Measurements from ENCODE around the gene ADPRHL1. TPM values are rescaled to one million over a fixed set of nuclear protein-coding genes. Genes with fewer than 3 reads are reported as not detected.

ADPRHL1 gene
- polyA plus RNA-seq, 3 donors, result 0.15 to 0.52 (median 0.27) TPM

DNA sequence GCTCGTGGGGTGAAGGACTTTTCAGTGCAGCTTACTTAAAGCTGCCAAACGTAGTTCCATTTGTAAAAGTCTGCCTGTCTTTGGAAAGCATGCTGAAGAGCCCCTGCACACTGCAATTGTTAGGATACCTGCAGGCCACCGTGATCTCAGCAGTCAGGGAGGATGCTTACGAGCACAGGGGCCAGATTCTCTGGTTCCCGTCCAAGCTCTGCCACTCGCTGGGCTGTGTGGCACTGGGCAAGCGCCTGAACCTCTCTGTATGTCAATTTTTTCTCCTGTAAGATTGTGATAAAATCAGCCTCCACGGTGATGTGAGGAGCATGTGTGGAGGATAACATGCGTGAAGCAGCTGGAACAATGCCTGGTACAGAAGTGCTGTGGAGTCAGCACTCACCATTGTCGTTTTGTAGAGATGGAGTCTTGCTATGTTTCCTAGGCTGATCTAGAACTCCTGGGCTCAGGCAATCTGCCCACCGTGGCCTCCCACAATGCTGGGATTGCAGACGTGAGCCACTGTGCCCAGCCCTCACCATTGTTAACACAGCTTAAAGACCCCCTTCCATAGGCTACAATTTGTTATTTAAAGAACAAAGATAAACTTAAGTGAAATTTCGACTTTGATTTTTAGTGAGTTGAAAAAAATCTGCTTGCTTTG is 3.5 kb downstream of the ADPRHL1 start:
- no peaks in the 10 kb centered on the region for H3K27me3 ChIP-seq (ENCODE audit: control insufficient read depth in 2 of 2, insufficient read depth in 2 of 2, low read length in 2 of 2)
- Mint-ChIP-seq H3K36me3 (peaks cover 12 to 27% of the 10 kb centered on the region in 2 donors), H3K4me1 (no peaks in the 10 kb centered on the region), H3K27ac (peak overlapping the region in 3 of 7 donors; percentile 9 to 50 (median 40)), H3K9me3 (peaks cover 0 to 11% (median 3%) of the 10 kb centered on the region in 7 donors), H3K4me3 (no peak overlapping the region), H3K27me3 (ENCODE audit: low read depth in 3 of 3) (peaks cover 0 to 4% (median 0%) of the 10 kb centered on the region in 3 donors)
- H2AFZ ChIP-seq (ENCODE audit: insufficient read depth, low read depth, low read length, poor library complexity, severe bottlenecking), result no peak overlapping the region
- TF ChIP-seq, protein P1, sequence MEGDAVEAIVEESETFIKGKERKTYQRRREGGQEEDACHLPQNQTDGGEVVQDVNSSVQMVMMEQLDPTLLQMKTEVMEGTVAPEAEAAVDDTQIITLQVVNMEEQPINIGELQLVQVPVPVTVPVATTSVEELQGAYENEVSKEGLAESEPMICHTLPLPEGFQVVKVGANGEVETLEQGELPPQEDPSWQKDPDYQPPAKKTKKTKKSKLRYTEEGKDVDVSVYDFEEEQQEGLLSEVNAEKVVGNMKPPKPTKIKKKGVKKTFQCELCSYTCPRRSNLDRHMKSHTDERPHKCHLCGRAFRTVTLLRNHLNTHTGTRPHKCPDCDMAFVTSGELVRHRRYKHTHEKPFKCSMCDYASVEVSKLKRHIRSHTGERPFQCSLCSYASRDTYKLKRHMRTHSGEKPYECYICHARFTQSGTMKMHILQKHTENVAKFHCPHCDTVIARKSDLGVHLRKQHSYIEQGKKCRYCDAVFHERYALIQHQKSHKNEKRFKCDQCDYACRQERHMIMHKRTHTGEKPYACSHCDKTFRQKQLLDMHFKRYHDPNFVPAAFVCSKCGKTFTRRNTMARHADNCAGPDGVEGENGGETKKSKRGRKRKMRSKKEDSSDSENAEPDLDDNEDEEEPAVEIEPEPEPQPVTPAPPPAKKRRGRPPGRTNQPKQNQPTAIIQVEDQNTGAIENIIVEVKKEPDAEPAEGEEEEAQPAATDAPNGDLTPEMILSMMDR (IDR thresholded peaks at IDR 0.05), result no peak
- DNase-seq, result no peak
- H3K9ac ChIP-seq (ENCODE audit: insufficient read depth, low read length, poor library complexity, severe bottlenecking), result no peak overlapping the region
- no peak overlapping the region for H3K4me2 ChIP-seq (replicated peaks; ENCODE audit: extremely low read depth, low read length, poor library complexity, severe bottlenecking)
- no peak overlapping the region for H3K27ac ChIP-seq (ENCODE audit: low read depth in 1 of 2, low read length in 2 of 2)
- H3K9me3 ChIP-seq (replicated peaks in 1 of 2; ENCODE audit: control insufficient read depth in 1 of 2, insufficient read depth in 1 of 2, low read length in 2 of 2), result peaks cover 0 to 4% of the 10 kb centered on the region in 2 donors
- 95% methylated on average over 9 of the region's 13 CpGs for WGBS (ENCODE audit: insufficient coverage)
- peaks cover 6 to 20% of the 10 kb centered on the region in 2 donors for H3K36me3 ChIP-seq (replicated peaks in 1 of 2; ENCODE audit: control insufficient read depth in 1 of 2, insufficient read depth in 2 of 2, low read length in 2 of 2)
- no peaks in the 10 kb centered on the region for H3K79me2 ChIP-seq (ENCODE audit: insufficient read depth, low read length)
- no peaks in the 10 kb centered on the region for H4K20me1 ChIP-seq (ENCODE audit: insufficient read depth, low read length)
- H3K4me3 ChIP-seq (replicated peaks in 1 of 3; ENCODE audit: low read depth in 2 of 3, low read length in 3 of 3), result no peak overlapping the region
- no peaks in the 10 kb centered on the region for H3K4me1 ChIP-seq (ENCODE audit: control insufficient read depth in 1 of 2, insufficient read depth in 2 of 2, low read length in 2 of 2)
- intact Hi-C loops (cut with micrococcal nuclease), result no loop called here

DNA sequence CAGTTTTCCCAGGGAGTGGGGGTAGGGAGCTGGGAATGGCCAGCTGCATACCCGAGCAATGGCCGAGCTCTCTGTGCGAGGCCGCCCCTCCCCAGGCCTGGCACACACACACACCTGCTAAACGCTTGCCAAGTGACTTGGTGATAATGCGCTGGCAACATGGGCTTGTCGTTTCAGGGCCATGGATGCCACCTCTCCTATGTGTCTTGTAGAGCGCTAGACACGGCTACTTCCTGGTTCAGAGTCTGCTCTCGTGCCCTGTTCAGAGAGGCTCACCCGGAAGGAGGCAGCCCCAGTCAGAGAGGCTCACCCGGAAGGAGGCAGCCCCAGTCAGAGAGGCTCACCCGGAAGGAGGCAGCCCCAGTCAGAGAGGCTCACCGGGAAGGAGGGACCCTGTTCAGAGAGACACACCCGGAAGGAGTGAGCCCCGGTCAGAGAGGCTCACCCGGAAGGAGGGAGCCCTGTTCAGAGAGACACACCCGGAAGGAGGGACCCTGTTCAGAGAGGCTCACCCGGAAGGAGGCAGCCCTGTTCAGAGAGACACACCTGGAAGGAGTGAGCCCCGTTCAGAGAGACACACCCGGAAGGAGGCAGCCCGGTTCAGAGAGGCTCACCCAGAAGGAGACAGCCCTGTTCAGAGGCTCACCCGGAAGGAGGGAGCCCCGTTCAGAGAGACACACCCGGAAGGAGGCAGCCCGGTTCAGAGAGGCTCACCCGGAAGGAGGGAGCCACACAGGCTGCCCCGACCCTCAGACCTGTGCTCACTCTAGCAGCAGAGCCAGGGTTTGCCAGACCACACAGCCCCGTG is 4.2 kb downstream of the ADPRHL1 start:
- intact Hi-C loops (cut with micrococcal nuclease), result no loop called here
- H3K36me3 Mint-ChIP-seq, result peaks cover 10 to 23% of the 10 kb centered on the region in 2 donors
- H3K4me3 ChIP-seq (replicated peaks in 1 of 3; ENCODE audit: low read depth in 2 of 3, low read length in 3 of 3), result no peak overlapping the region
- peaks cover 0 to 11% (median 3%) of the 10 kb centered on the region in 7 donors for H3K9me3 Mint-ChIP-seq
- no peak overlapping the region for H3K9ac ChIP-seq (ENCODE audit: insufficient read depth, low read length, poor library complexity, severe bottlenecking)
- TF ChIP-seq, protein P1 (IDR thresholded peaks at IDR 0.05), result no peak
- 90% methylated on average over 25 of the region's 29 CpGs for WGBS (ENCODE audit: insufficient coverage)
- no peaks in the 10 kb centered on the region for H3K79me2 ChIP-seq (ENCODE audit: insufficient read depth, low read length)
- DNase-seq, result no peak
- H3K27me3 Mint-ChIP-seq (ENCODE audit: low read depth in 3 of 3), result peaks cover 0 to 2% (median 0%) of the 10 kb centered on the region in 3 donors
- peaks cover 0 to 4% of the 10 kb centered on the region in 2 donors for H3K9me3 ChIP-seq (replicated peaks in 1 of 2; ENCODE audit: control insufficient read depth in 1 of 2, insufficient read depth in 1 of 2, low read length in 2 of 2)
- no peaks in the 10 kb centered on the region for H3K4me1 Mint-ChIP-seq
- no peak overlapping the region for H3K4me3 Mint-ChIP-seq
- H3K4me2 ChIP-seq (replicated peaks; ENCODE audit: extremely low read depth, low read length, poor library complexity, severe bottlenecking), result no peak overlapping the region
- H3K27me3 ChIP-seq (ENCODE audit: control insufficient read depth in 2 of 2, insufficient read depth in 2 of 2, low read length in 2 of 2), result no peaks in the 10 kb centered on the region
- H2AFZ ChIP-seq (ENCODE audit: insufficient read depth, low read depth, low read length, poor library complexity, severe bottlenecking), result no peak overlapping the region
- H3K4me1 ChIP-seq (ENCODE audit: control insufficient read depth in 1 of 2, insufficient read depth in 2 of 2, low read length in 2 of 2), result no peaks in the 10 kb centered on the region
- H3K36me3 ChIP-seq (replicated peaks in 1 of 2; ENCODE audit: control insufficient read depth in 1 of 2, insufficient read depth in 2 of 2, low read length in 2 of 2), result peaks cover 1 to 13% of the 10 kb centered on the region in 2 donors
- H4K20me1 ChIP-seq (ENCODE audit: insufficient read depth, low read length), result no peaks in the 10 kb centered on the region
- H3K27ac Mint-ChIP-seq, result peak overlapping the region in 2 of 7 donors; percentile 40 to 73
- H3K27ac ChIP-seq (ENCODE audit: low read depth in 1 of 2, low read length in 2 of 2), result no peak overlapping the region

All from CD14-positive monocyte (primary cell).